Stimulated activated naive CD8-positive, alpha-beta T cell treated with anti-CD3 and anti-CD28 coated beads, Interleukin-15, Interleukin-2, amounts not matched to agents 100 ng/mL and 50 ng/mL, for 24 hours (primary cell): Measurements from ENCODE around the gene STRIP1.
A peak's percentile ranks its signal among the peaks of the same experiment; 100 is the strongest.
"Not testable (repeated sequence)": the region's sequence is repeated elsewhere in the genome, so short reads cannot be mapped to it uniquely, and the experiment has no call there.

Source experiments
- H3K27ac Mint-ChIP-seq: one replicate; pipeline ENCODE4 v1.8.0; 2021; ENCODE audit warnings: mild to moderate bottlenecking, mixed read lengths
- H3K27me3 Mint-ChIP-seq: one replicate; pipeline ENCODE4 v1.8.0; 2021; ENCODE audit warnings: mixed read lengths
- H3K36me3 Mint-ChIP-seq: one replicate; pipeline ENCODE4 v1.8.0; 2021; ENCODE audit warnings: low read depth, mixed read lengths
- H3K4me1 Mint-ChIP-seq: one replicate; pipeline ENCODE4 v1.8.0; 2021; ENCODE audit warnings: low read depth, mixed read lengths
- H3K4me3 Mint-ChIP-seq: one replicate; pipeline ENCODE4 v1.8.0; 2021; ENCODE audit warnings: mild to moderate bottlenecking, mixed read lengths
- H3K9me3 Mint-ChIP-seq: one replicate; pipeline ENCODE4 v1.8.0; 2021; ENCODE audit warnings: mixed read lengths

The STRIP1 gene

DNA sequence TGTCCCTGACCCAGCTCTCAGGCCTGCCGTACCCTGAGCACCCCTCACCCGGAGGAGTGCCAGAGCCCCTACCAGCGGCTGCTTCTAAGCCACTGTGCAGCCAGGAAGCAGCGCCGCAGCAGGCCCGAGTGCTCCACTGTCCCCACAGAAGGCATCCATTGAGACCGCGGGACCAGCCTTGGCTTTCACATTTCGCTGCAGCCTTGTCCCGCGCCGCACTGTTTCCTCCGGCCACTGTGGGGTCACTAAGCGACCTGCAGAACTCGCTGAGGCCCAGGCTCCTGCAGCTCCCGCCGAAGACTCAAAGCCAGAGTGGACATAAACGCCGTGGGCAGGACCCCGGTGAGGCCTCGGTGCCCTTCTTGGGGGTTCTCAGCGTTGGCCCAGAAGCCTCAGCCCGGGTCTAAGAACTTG lies 33.1 kb downstream of the STRIP1 start:
- no peak overlapping the region for H3K27ac Mint-ChIP-seq
- H3K36me3 Mint-ChIP-seq: no peaks in the 10 kb centered on the region
- H3K4me3 Mint-ChIP-seq: no peak overlapping the region
- H3K4me1 Mint-ChIP-seq: peaks cover 6% of the 10 kb centered on the region
- H3K27me3 Mint-ChIP-seq: peaks cover 51% of the 10 kb centered on the region
- H3K9me3 Mint-ChIP-seq: no peaks in the 10 kb centered on the region

GRCh38 chr1:110067893-110068645 lies 33.6 kb downstream of the STRIP1 start:
- peaks cover 6% of the 10 kb centered on the region for H3K4me1 Mint-ChIP-seq
- no peaks in the 10 kb centered on the region for H3K36me3 Mint-ChIP-seq
- peaks cover 56% of the 10 kb centered on the region for H3K27me3 Mint-ChIP-seq
- peak overlapping the region; percentile 80 for H3K4me3 Mint-ChIP-seq
- H3K9me3 Mint-ChIP-seq: no peaks in the 10 kb centered on the region
- no peak overlapping the region for H3K27ac Mint-ChIP-seq

- peaks cover 62% of the 10 kb centered on the region for H3K27me3 Mint-ChIP-seq
- no peaks in the 10 kb centered on the region for H3K36me3 Mint-ChIP-seq
- no peak overlapping the region for H3K27ac Mint-ChIP-seq
- H3K4me3 Mint-ChIP-seq: peak overlapping the region; percentile 80
- peaks cover 6% of the 10 kb centered on the region for H3K4me1 Mint-ChIP-seq
- no peaks in the 10 kb centered on the region for H3K9me3 Mint-ChIP-seq
These were observed 34.4 kb downstream of the STRIP1 start for GRCh38 chr1:110068646-110069403.

DNA sequence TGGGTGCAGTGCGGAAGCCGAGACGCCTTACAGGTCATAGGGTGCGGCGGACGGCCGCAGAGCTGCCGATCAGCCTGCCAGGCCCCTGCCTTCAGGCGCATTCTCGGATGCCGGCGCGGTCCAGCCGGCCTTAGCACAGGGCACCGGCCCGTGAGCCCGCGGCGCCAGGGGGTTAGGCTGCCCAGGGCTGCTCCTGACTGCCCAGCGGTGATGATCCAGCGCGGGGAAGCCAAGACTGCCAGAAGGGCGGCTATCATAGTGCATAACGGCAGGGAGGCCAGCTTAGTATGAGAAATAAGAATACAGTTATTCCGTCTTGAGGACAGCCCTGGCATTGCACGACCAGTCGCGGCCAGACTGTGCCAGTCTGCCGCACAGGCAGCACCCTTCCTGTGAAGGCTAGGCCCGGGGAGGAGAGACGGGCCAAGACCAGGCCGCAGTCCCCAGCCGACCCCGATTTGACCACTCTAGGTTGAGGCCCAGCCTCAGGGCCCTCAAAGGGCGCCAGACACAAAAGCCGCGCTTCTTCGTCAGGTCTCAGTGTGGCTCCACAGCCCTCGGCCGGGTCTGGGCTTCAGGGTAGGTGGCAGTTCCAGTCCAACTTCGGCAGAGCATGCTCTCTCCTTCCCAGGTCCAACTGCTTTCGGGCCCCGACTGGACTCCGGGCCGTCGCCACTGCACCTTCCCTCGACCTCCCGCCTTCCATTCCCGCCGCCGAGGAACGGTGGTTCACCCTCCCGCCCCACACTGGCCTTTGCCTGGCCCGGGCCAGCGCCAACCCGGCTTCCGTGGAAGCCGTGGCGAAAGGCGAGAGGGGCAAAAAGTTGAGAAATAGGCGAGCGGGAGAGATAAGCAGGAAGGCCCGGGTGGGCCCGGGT lies 35.2 kb downstream of the STRIP1 start:
- Mint-ChIP-seq H3K9me3 (no peaks in the 10 kb centered on the region), H3K4me1 (peaks cover 6% of the 10 kb centered on the region), H3K27ac (no peak overlapping the region), H3K4me3 (no peak overlapping the region), H3K36me3 (no peaks in the 10 kb centered on the region), H3K27me3 (peaks cover 70% of the 10 kb centered on the region)

DNA sequence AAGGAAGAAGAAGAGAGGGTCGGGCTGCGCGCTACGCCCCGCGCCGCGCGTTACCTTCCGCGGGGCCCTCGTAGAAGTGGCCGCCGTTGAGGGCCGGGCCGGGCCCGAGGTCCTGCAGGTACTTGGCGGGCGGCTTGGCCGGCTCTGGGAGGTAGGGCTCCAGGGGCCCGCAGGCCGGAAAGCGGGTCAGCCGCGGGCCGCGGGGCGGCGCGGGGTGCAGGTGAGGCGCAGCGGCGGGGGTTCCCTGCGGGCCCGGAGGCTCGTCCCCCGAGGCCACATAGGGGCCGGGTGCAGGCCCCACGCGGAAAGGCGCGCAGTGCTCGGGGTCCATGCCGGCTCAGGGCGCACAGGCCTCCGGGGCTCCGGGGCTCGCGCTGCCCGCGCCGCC lies 35.9 kb downstream of the STRIP1 start:
- no peaks in the 10 kb centered on the region for H3K36me3 Mint-ChIP-seq
- no peaks in the 10 kb centered on the region for H3K9me3 Mint-ChIP-seq
- peaks cover 74% of the 10 kb centered on the region for H3K27me3 Mint-ChIP-seq
- H3K27ac Mint-ChIP-seq: no peak overlapping the region
- no peak overlapping the region for H3K4me3 Mint-ChIP-seq
- H3K4me1 Mint-ChIP-seq: peaks cover 6% of the 10 kb centered on the region

DNA sequence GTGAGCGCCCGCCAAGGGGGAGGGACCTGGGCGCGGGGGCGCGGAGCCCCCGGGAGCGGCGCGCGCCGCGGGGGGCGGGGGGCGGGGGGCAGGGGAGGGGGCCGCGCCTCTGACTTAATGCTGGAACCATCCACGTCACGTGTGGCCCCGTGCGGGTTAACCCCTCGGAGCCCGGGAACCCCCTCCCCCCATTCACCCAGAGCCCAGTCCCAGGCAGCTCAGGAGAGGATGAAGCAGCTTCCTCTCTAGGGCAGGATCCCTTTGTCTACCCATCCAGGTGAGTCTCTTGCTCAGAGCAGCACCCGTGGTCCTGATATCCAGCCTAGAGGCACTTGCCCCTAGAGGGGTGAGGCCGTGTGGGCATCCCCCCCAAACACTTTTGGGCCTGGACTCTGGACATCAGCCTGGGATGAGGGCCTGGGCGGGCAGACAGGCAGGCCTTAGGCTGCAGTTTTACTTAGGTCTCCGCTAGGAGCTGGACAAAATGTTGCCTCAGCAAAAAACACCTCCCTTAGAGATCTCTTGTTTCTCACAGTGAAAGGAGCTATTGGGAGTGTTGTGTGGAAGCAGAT lies 36.3 kb downstream of the STRIP1 start, which contains the start of gene ALX3:
Gene ALX3 (minus strand): TSS at position 2 of the 572 bp plus-strand sequence. CDS start 60 bp downstream, outside the sequence.
- no peak within 1 kb of the TSS for H3K27ac Mint-ChIP-seq
- peaks cover 6% of the 10 kb centered on the region for H3K4me1 Mint-ChIP-seq
- peaks cover 74% of the 10 kb centered on the region for H3K27me3 Mint-ChIP-seq
- H3K36me3 Mint-ChIP-seq: no peaks in the 10 kb centered on the region
- peak within 1 kb of the TSS; percentile 2 for H3K4me3 Mint-ChIP-seq
- no peaks in the 10 kb centered on the region for H3K9me3 Mint-ChIP-seq

DNA sequence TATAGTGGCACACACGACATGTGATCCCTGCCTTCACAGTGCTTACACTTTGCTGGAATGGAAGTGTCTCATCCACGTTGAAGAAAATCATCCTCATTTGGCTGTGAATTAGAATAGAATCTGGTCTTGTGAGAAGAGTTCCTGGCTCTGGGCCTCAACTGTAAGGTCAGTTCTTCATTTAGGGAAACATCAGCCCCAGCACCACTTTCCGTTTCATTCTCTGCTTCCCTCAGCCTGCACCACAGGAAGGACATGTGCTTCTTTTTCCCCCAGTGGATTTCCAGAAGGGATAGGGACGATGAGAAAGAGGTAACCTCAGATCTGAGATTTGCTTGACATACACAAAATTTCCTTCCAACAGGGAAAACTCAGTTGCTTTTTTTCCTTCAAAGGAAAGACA lies 39.7 kb downstream of the STRIP1 start:
- no peaks in the 10 kb centered on the region for H3K4me1 Mint-ChIP-seq
- no peak overlapping the region for H3K4me3 Mint-ChIP-seq
- H3K9me3 Mint-ChIP-seq: no peaks in the 10 kb centered on the region
- H3K27ac Mint-ChIP-seq: no peak overlapping the region
- H3K27me3 Mint-ChIP-seq: peaks cover 55% of the 10 kb centered on the region
- no peaks in the 10 kb centered on the region for H3K36me3 Mint-ChIP-seq

DNA sequence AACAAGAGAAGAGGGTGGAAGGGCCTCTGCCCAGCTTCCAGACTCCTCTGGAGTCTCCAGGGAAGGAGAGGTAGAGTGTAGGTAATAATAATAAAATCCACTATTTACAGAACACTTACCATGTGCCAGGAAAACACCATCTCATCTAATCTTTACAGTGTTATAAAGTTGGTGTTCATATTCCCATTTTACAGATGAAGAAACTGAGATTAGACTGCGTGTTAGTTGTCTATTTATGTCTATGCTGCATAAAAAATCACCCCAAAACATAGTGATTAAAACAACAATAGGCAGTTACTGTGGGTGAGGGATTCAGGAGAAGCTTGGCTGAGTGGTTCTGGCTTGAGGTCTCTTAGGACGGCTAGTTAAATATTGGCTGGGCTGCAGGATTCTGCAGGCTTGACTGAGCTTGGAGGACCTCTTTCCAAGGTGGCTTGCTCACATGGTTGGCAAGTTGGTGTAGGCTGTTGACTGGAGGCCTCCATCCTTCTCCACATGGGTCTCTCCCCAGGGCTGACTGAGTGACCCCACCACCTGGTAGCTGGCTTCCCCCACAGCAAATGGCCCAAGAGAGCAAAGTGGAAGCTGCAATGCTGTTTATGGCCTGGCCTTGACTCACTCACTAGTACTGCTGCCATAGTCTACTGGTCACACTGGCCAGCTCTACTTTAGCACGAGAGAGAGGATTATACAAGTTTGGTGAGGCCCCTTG lies 42.5 kb downstream of the STRIP1 start:
- Mint-ChIP-seq H3K4me3 (no peak overlapping the region), H3K36me3 (no peaks in the 10 kb centered on the region), H3K27me3 (peaks cover 57% of the 10 kb centered on the region), H3K27ac (no peak overlapping the region), H3K9me3 (no peaks in the 10 kb centered on the region), H3K4me1 (no peaks in the 10 kb centered on the region)

- H3K27me3 Mint-ChIP-seq: peaks cover 50% of the 10 kb centered on the region
- not testable (repeated sequence) for H3K27ac Mint-ChIP-seq, H3K36me3 Mint-ChIP-seq, H3K9me3 Mint-ChIP-seq, H3K4me3 Mint-ChIP-seq
- H3K4me1 Mint-ChIP-seq: peaks cover 16% of the 10 kb centered on the region
These were observed 45.6 kb downstream of the STRIP1 start for GRCh38 chr1:110079995-110080394.

DNA sequence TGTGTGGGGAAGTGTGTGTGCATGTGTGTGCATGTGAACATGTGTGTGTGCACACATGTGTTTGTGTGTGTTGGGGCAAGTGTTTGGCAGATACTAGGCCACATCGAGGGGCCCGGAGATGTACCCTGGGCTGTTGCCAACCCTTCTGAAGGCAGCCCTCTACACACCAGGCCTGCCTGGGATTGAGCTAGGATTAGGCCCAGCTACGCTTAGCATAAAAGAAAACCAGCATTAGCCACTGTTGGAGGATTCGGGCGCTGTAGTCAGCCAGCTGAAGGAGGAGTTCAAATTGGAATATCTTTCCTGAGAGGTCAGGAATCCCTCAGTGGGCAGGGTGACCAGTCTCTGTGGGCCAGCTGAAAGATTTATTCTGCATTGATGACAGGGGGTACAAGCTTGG lies 46.6 kb downstream of the STRIP1 start:
- Mint-ChIP-seq H3K9me3 (no peaks in the 10 kb centered on the region), H3K27ac (no peak overlapping the region), H3K4me1 (peaks cover 16% of the 10 kb centered on the region), H3K27me3 (peaks cover 59% of the 10 kb centered on the region), H3K4me3 (no peak overlapping the region), H3K36me3 (no peaks in the 10 kb centered on the region)

DNA sequence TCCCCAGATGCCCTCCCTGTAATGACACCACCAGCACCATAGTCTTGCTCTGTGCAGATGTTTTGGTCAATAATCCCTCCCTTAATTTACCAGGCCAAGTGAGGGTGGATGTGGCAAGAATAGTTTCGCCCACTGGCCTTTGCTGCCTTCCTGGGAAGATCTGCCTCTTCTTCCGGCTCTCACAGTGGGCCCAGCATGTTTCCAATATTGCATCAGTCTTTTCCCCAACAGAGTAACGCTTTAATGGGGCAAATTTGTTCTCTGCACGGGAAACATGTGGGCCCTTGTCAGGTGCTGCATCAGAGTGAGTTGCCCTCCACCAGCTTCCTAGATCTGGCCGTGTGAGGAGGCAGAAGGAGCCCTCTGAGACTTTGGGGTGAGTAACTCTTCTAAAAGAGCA lies 48.1 kb downstream of the STRIP1 start:
- peak overlapping the region; percentile 17 for H3K4me3 Mint-ChIP-seq
- H3K9me3 Mint-ChIP-seq: no peaks in the 10 kb centered on the region
- peaks cover 70% of the 10 kb centered on the region for H3K27me3 Mint-ChIP-seq
- H3K36me3 Mint-ChIP-seq: no peaks in the 10 kb centered on the region
- H3K4me1 Mint-ChIP-seq: peaks cover 16% of the 10 kb centered on the region
- H3K27ac Mint-ChIP-seq: no peak overlapping the region

- H3K27ac Mint-ChIP-seq: no peak overlapping the region
- H3K9me3 Mint-ChIP-seq: no peaks in the 10 kb centered on the region
- peak overlapping the region; percentile 75 for H3K4me3 Mint-ChIP-seq
- H3K36me3 Mint-ChIP-seq: no peaks in the 10 kb centered on the region
- peaks cover 16% of the 10 kb centered on the region for H3K4me1 Mint-ChIP-seq
- H3K27me3 Mint-ChIP-seq: peaks cover 71% of the 10 kb centered on the region
These were observed 48.8 kb downstream of the STRIP1 start for GRCh38 chr1:110083061-110083865.

- Mint-ChIP-seq H3K4me3 (peak overlapping the region; percentile 75), H3K36me3 (no peaks in the 10 kb centered on the region), H3K27ac (no peak overlapping the region), H3K4me1 (peaks cover 16% of the 10 kb centered on the region), H3K9me3 (no peaks in the 10 kb centered on the region), H3K27me3 (peaks cover 67% of the 10 kb centered on the region)
These were observed 49.4 kb downstream of the STRIP1 start for GRCh38 chr1:110083866-110084226.
